HCT116 (cell line): ENCODE results near the gene CNTNAP5. TPM values are rescaled to one million over a fixed set of nuclear protein-coding genes. Genes with fewer than 3 reads are reported as not detected.

Source experiments
- ATAC-seq: fragments of 200-7000 bp; cut with Tn5 transposase; 2 replicates; pipeline ENCODE4 v1.9.1; 2020; ENCODE audit warnings: mild to moderate bottlenecking, moderate library complexity
- BruUV-seq: library from RNA; stranded (reverse); fragments of 400-500 nt; replicated peaks from 2 replicates; lab custom pipeline; 2021; lab: Mats Ljungman, UMichigan
- CTCF ChIA-PET: fragments of 300-600 bp; sonication (Branson Sonifier 250); formaldehyde crosslinking; loops from one replicate; lab custom pipeline; 2021; ENCODE audit warnings: antibody characterized with exemption; lab: Charles Lee
- POLR2A ChIA-PET: fragments of 300-600, 350-600 bp; sonication (Branson Sonifier 250); formaldehyde crosslinking; loops from one replicate; lab custom pipeline; 2021; ENCODE audit warnings: antibody characterized with exemption; lab: Charles Lee
- RAD21 ChIA-PET, 2 experiments: fragments of 300-600 bp; sonication (Branson Sonifier 250); formaldehyde crosslinking; loops; one replicate each; lab custom pipeline; 2023; ENCODE audit warnings: low total read pairs in 2 of 2; ENCODE audit not compliant: uncharacterized antibody in 2 of 2, unreplicated experiment in 2 of 2, low non-redundant PET in 1 of 2; lab: Charles Lee
- DNase-seq: peaks from one replicate; pipeline ENCODE4 v3.0.0-alpha.2; 2010; ENCODE audit warnings: low read depth, low spot score
- H2AFZ ChIP-seq: fragments of 200-600 bp; shearing (Covaris generic), sonication (generic); 2 replicates; pipeline ENCODE4 v1.6.1; 2017; ENCODE audit warnings: low read depth, mixed run types, mixed read lengths, antibody characterized with exemption, low read length; ENCODE audit not compliant: poor library complexity, severe bottlenecking
- H3K27ac ChIP-seq: 2 replicates; pipeline ENCODE4 v1.5.1; 2012; ENCODE audit warnings: low read depth, low read length
- H3K27me3 ChIP-seq: fragments of 200-600 bp; sonication (generic); 2 replicates; pipeline ENCODE4 v1.6.1; 2016; ENCODE audit warnings: mixed run types, low read length, mixed read lengths; ENCODE audit not compliant: insufficient read depth
- H3K36me3 ChIP-seq, 2 experiments: fragments of 200-500 bp in 1 of 2; fragments of 200-600 bp in 1 of 2; sonication (Bioruptor generic) in 1 of 2; sonication (generic) in 1 of 2; 2 replicates each; pipeline versions ENCODE4 v1.5.1 to v1.6.1; 2014 to 2016; ENCODE audit warnings: low read length in 2 of 2, inconsistent platforms in 1 of 2, mixed read lengths in 1 of 2, mixed run types in 1 of 2; ENCODE audit not compliant: insufficient read depth in 2 of 2, control insufficient read depth in 1 of 2
- H3K4me1 ChIP-seq, 2 experiments: fragments of 200-600 bp in 1 of 2; sonication (generic) in 1 of 2; 2 replicates each; pipeline versions ENCODE4 v1.5.1 to v1.6.1; 2012 to 2017; ENCODE audit warnings: low read length in 2 of 2, inconsistent platforms in 1 of 2, mild to moderate bottlenecking in 1 of 2, mixed read lengths in 1 of 2, mixed run types in 1 of 2, moderate library complexity in 1 of 2; ENCODE audit not compliant: insufficient read depth in 2 of 2, control insufficient read depth in 1 of 2
- H3K4me2 ChIP-seq: fragments of 200-600 bp; sonication (generic); 2 replicates; pipeline ENCODE4 v1.6.1; 2017; ENCODE audit warnings: mixed run types, low read length, mixed read lengths
- H3K4me3 ChIP-seq, 2 experiments: fragments of 200-600 bp in 1 of 2; sonication (generic) in 1 of 2; replicated peaks in 1 of 2; 2 replicates each; pipeline ENCODE4 v1.5.1; 2011 to 2016; ENCODE audit warnings: low read length in 2 of 2, control low read depth in 1 of 2, low read depth in 1 of 2, mild to moderate bottlenecking in 1 of 2, mixed read lengths in 1 of 2, mixed run types in 1 of 2
- H3K79me2 ChIP-seq: fragments of 200-600 bp; sonication (generic); 2 replicates; pipeline ENCODE4 v1.6.1; 2017; ENCODE audit warnings: mild to moderate bottlenecking, mixed run types, low read length, moderate library complexity, mixed read lengths; ENCODE audit not compliant: insufficient read depth
- H3K9ac ChIP-seq: fragments of 200-600 bp; sonication (generic); 2 replicates; pipeline ENCODE4 v1.6.1; 2016; ENCODE audit warnings: low read length, mixed read lengths
- H3K9me2 ChIP-seq: fragments of 200-600 bp; sonication (generic), shearing (Covaris generic); 2 replicates; pipeline ENCODE4 v1.6.1; 2017; ENCODE audit warnings: mixed run types, mild to moderate bottlenecking, moderate library complexity; ENCODE audit not compliant: insufficient read depth
- H3K9me3 ChIP-seq, 2 experiments: fragments of 200-500 bp in 1 of 2; fragments of 200-600 bp in 1 of 2; sonication (Bioruptor generic) in 1 of 2; sonication (generic) in 1 of 2; 2 replicates each; pipeline ENCODE4 v1.6.1; 2014 to 2017; ENCODE audit warnings: low read length in 2 of 2, mixed read lengths in 2 of 2, inconsistent platforms in 1 of 2, low read depth in 1 of 2, mild to moderate bottlenecking in 1 of 2, mixed run types in 1 of 2, moderate library complexity in 1 of 2; ENCODE audit not compliant: control insufficient read depth in 1 of 2, insufficient read depth in 1 of 2
- H4K20me1 ChIP-seq: fragments of 200-600 bp; sonication (generic), shearing (Covaris generic); 2 replicates; pipeline ENCODE4 v1.6.1; 2017; ENCODE audit warnings: mixed run types, mild to moderate bottlenecking, moderate library complexity; ENCODE audit not compliant: insufficient read depth
- CBX3 ChIP-seq: IDR thresholded peaks from 2 replicates; pipeline ENCODE4 v1.6.1; 2012; ENCODE audit warnings: low read depth
- CEBPB ChIP-seq: IDR thresholded peaks from 2 replicates; pipeline ENCODE4 v1.6.1; 2012; ENCODE audit warnings: low read depth
- CTCF ChIP-seq, 3 experiments: fragments of 200-600 bp in 1 of 3; sonication (generic) in 1 of 3; IDR thresholded peaks in 2 of 3; conservative IDR thresholded peaks in 1 of 3; 2 replicates each; pipeline ENCODE4 v1.5.1; 2012 to 2017; ENCODE audit warnings: low read depth in 2 of 3, low read length in 2 of 3, antibody characterized with exemption in 1 of 3, borderline replicate concordance in 1 of 3, control low read depth in 1 of 3, mild to moderate bottlenecking in 1 of 3, mixed read lengths in 1 of 3, mixed run types in 1 of 3, moderate library complexity in 1 of 3; ENCODE audit not compliant: insufficient read depth in 1 of 3
- EZH2 ChIP-seq: fragments of 200-600 bp; sonication (generic); IDR thresholded peaks from 2 replicates; pipeline ENCODE4 v1.6.1; 2017; ENCODE audit warnings: antibody characterized with exemption, mixed run types
- EZH2phosphoT487 ChIP-seq: fragments of 200-600 bp; IDR thresholded peaks from 2 replicates; pipeline ENCODE4 v1.6.1; 2018; ENCODE audit warnings: antibody characterized with exemption, borderline replicate concordance
- POLR2AphosphoS5 ChIP-seq: IDR thresholded peaks from 2 replicates; pipeline ENCODE4 v1.6.1; 2011; ENCODE audit warnings: mild to moderate bottlenecking, low read depth, low read length, moderate library complexity
- REST ChIP-seq: IDR thresholded peaks from 2 replicates; pipeline ENCODE4 v1.6.1; 2012; ENCODE audit warnings: low read depth
- TCF7L2 ChIP-seq: IDR thresholded peaks from 2 replicates; pipeline ENCODE4 v1.7.0; 2011; ENCODE audit warnings: borderline replicate concordance, inconsistent platforms; ENCODE audit not compliant: insufficient read depth, insufficient read length; ENCODE audit errors: extremely low read depth
- ZNF274 ChIP-seq: fragments of 200-500 bp; sonication (Bioruptor generic); IDR thresholded peaks from 2 replicates; pipeline ENCODE4 v1.6.1; 2014; ENCODE audit warnings: mild to moderate bottlenecking, low read depth, low read length, inconsistent platforms
- intact Hi-C: fragments of 100-400 bp; cut with micrococcal nuclease; formaldehyde crosslinking; loops from 2 replicates; pipeline ENCODE4 v1.10.0; 2022
- total RNA-seq: library from RNA; stranded (reverse); gene quantifications from one replicate; pipeline ENCODE4 v1.2.1, GENCODE V29; 2021; ENCODE audit not compliant: unreplicated experiment

Gene CNTNAP5
- total RNA-seq, 1 experiment from 2014 or later, result not detected

- H3K9ac ChIP-seq, result no peak overlapping the region
- TF ChIP-seq CEBPB (no peak), CTCF (IDR thresholded peaks at IDR 0.05 in 2 of 3, conservative IDR thresholded peaks at IDR 0.05 in 1 of 3; ENCODE audit: borderline replicate concordance in 1 of 3, insufficient read depth in 1 of 3, low read depth in 2 of 3, low read length in 2 of 3) (no peak), ZNF274 (no peak), POLR2AphosphoS5 (no peak), TCF7L2 (no peak), EZH2phosphoT487 (no peak), REST (no peak), EZH2 (no peak), CBX3 (no peak)
- H3K9me3 ChIP-seq, result peaks cover 11 to 31% of the 10 kb centered on the region in 2 experiments; a peak in 2 of 4 replicates
- ATAC-seq, result no peak
- no peak overlapping the region for H3K4me3 ChIP-seq
- no TSS peak for BruUV-seq
- CTCF ChIA-PET, result no interaction called here
- no peaks in the 10 kb centered on the region for H3K4me1 ChIP-seq
- H2AFZ ChIP-seq, result no peak overlapping the region
- H3K79me2 ChIP-seq, result no peaks in the 10 kb centered on the region
- H3K27ac ChIP-seq, result no peak overlapping the region
- no peaks in the 10 kb centered on the region for H4K20me1 ChIP-seq
- H3K27me3 ChIP-seq, result no peaks in the 10 kb centered on the region
- H3K4me2 ChIP-seq, result no peak overlapping the region
- no peaks in the 10 kb centered on the region for H3K36me3 ChIP-seq
- no peak for DNase-seq
- H3K9me2 ChIP-seq, result no peaks in the 10 kb centered on the region
- POLR2A ChIA-PET, result no interaction called here
- intact Hi-C loops, result no loop called here
- RAD21 ChIA-PET, result no interaction called here
Measured at GRCh38 chr2:124162256-124162655, 137.2 kb downstream of the CNTNAP5 start.
